Osteocyte (in vitro differentiated cells): ENCODE data around the gene ANTXRL. TPM values are rescaled to one million over a fixed set of nuclear protein-coding genes. Genes with fewer than 3 reads are reported as not detected.
"Not testable (repeated sequence)": the region's sequence is repeated elsewhere in the genome, so short reads cannot be mapped to it uniquely, and the experiment has no call there.

ENCODE experiments used
- DNase-seq: peaks from one replicate; pipeline ENCODE4 v3.0.0; 2021; ENCODE audit warnings: mixed read lengths; ENCODE audit not compliant: unreplicated experiment; ENCODE audit errors: extremely low spot score
- H3K27ac Mint-ChIP-seq: one replicate; pipeline ENCODE4 v1.8.0; 2021; ENCODE audit warnings: mild to moderate bottlenecking, mixed read lengths; ENCODE audit not compliant: unreplicated experiment
- H3K27me3 Mint-ChIP-seq: one replicate; pipeline ENCODE4 v1.8.0; 2021; ENCODE audit warnings: mixed read lengths; ENCODE audit not compliant: unreplicated experiment
- H3K36me3 Mint-ChIP-seq: one replicate; pipeline ENCODE4 v1.8.0; 2021; ENCODE audit warnings: mixed read lengths; ENCODE audit not compliant: unreplicated experiment
- H3K4me1 Mint-ChIP-seq: one replicate; pipeline ENCODE4 v1.8.0; 2021; ENCODE audit warnings: mixed read lengths; ENCODE audit not compliant: unreplicated experiment
- H3K4me3 Mint-ChIP-seq: one replicate; pipeline ENCODE4 v1.8.0; 2021; ENCODE audit warnings: mild to moderate bottlenecking, moderate library complexity, mixed read lengths; ENCODE audit not compliant: unreplicated experiment
- H3K9me3 Mint-ChIP-seq: one replicate; pipeline ENCODE4 v1.8.0; 2021; ENCODE audit warnings: mixed read lengths; ENCODE audit not compliant: unreplicated experiment
- CTCF ChIP-seq: fragments of 200-600 bp; sonication (generic); IDR thresholded peaks from 2 replicates; pipeline ENCODE4 v1.5.0; 2021; ENCODE audit warnings: antibody characterized with exemption, mild to moderate bottlenecking, moderate library complexity
- total RNA-seq: library from RNA; stranded (reverse); gene quantifications from 2 replicates; pipeline ENCODE4 v1.2.1, GENCODE V29; 2021

ANTXRL gene
- total RNA-seq, 1 donor from 2014 or later: not detected

- Mint-ChIP-seq H3K4me3 (no peak overlapping the region), H3K9me3 (no peaks in the 10 kb centered on the region), H3K36me3 (no peaks in the 10 kb centered on the region), H3K27ac (no peak overlapping the region), H3K4me1 (no peaks in the 10 kb centered on the region), H3K27me3 (peaks cover 16% of the 10 kb centered on the region)
- no peak for TF ChIP-seq CTCF
- peak; percentile 78 for DNase-seq
Measured at GRCh38 chr10:46253076-46254006, 33.5 kb upstream of the ANTXRL start.

- no peak for TF ChIP-seq CTCF
- peak; percentile 66 for DNase-seq
- H3K4me3 Mint-ChIP-seq: no peak overlapping the region
- H3K4me1 Mint-ChIP-seq: no peaks in the 10 kb centered on the region
- H3K36me3 Mint-ChIP-seq: no peaks in the 10 kb centered on the region
- peaks cover 20% of the 10 kb centered on the region for H3K27me3 Mint-ChIP-seq
- H3K9me3 Mint-ChIP-seq: no peaks in the 10 kb centered on the region
- no peak overlapping the region for H3K27ac Mint-ChIP-seq
Measured at GRCh38 chr10:46254007-46254383, 32.8 kb upstream of the ANTXRL start.

- H3K4me3 Mint-ChIP-seq: no peak overlapping the region
- H3K4me1 Mint-ChIP-seq: no peaks in the 10 kb centered on the region
- H3K27me3 Mint-ChIP-seq: peaks cover 20% of the 10 kb centered on the region
- H3K36me3 Mint-ChIP-seq: no peaks in the 10 kb centered on the region
- TF ChIP-seq CTCF: no peak
- H3K27ac Mint-ChIP-seq: no peak overlapping the region
- DNase-seq: peak; percentile 65
- no peaks in the 10 kb centered on the region for H3K9me3 Mint-ChIP-seq
Measured at GRCh38 chr10:46254467-46254866, 32.3 kb upstream of the ANTXRL start.

- peaks cover 20% of the 10 kb centered on the region for H3K27me3 Mint-ChIP-seq
- H3K27ac Mint-ChIP-seq, DNase-seq, H3K4me1 Mint-ChIP-seq, H3K4me3 Mint-ChIP-seq, H3K36me3 Mint-ChIP-seq, H3K9me3 Mint-ChIP-seq: not testable (repeated sequence)
Measured at GRCh38 chr10:46255210-46255609, 31.6 kb upstream of the ANTXRL start.

- H3K27ac Mint-ChIP-seq: no peak overlapping the region
- TF ChIP-seq CTCF: peak; percentile 57
- DNase-seq: peak; percentile 83
Measured at GRCh38 chr10:46255801-46256747, 30.7 kb upstream of the ANTXRL start.

More at GRCh38 chr10:46255801-46256747, 30.7 kb upstream of the ANTXRL start:
- no peaks in the 10 kb centered on the region for H3K4me1 Mint-ChIP-seq
- H3K4me3 Mint-ChIP-seq: no peak overlapping the region
- no peaks in the 10 kb centered on the region for H3K36me3 Mint-ChIP-seq
- H3K9me3 Mint-ChIP-seq: no peaks in the 10 kb centered on the region
- peaks cover 28% of the 10 kb centered on the region for H3K27me3 Mint-ChIP-seq
